Loucy (cell line): ENCODE data around the gene APLP1.

Experiments used
- CTCF ChIP-seq: fragments of 200-600 bp; sonication (generic); conservative IDR thresholded peaks from 2 replicates; pipeline ENCODE4 v1.5.1; 2014; ENCODE audit warnings: mild to moderate bottlenecking, antibody characterized with exemption, low read length
- EZH2phosphoT487 ChIP-seq: fragments of 200-600 bp; IDR thresholded peaks from 2 replicates; pipeline ENCODE4 v1.6.1; 2018; ENCODE audit warnings: antibody characterized with exemption, mild to moderate bottlenecking, moderate library complexity, borderline replicate concordance

- TF ChIP-seq CTCF (no peak), EZH2phosphoT487 (no peak)
Observed at GRCh38 chr19:35861640-35862160, 6.7 kb upstream of the APLP1 start.
